Subcutaneous adipose tissue (tissue), 4 donors: ENCODE data around the gene SLCO2A1. TPM values are rescaled to one million over a fixed set of nuclear protein-coding genes. Genes with fewer than 3 reads are reported as not detected.

Source experiments
- total RNA-seq, 4 donors: library from RNA; depleted of rRNA; stranded (reverse); fragments of >200 nt; gene quantifications; one replicate each; pipeline ENCODE4 v1.1.0, GENCODE V29; 2016
- TF ChIP-seq, protein P1 (sequence below): fragments of 450-650 bp; IDR thresholded peaks from one replicate; pipeline ENCODE4 v1.5.1; 2016; ENCODE audit warnings: low read depth, mild to moderate bottlenecking, control low read depth, antibody characterized with exemption, moderate library complexity

Gene SLCO2A1
- total RNA-seq, 4 donors from 2014 or later: 2.4 to 7.2 (median 3.1) TPM

GRCh38 chr3:134007819-134008218 is 21.9 kb downstream of the SLCO2A1 start:
- TF ChIP-seq, protein P1, sequence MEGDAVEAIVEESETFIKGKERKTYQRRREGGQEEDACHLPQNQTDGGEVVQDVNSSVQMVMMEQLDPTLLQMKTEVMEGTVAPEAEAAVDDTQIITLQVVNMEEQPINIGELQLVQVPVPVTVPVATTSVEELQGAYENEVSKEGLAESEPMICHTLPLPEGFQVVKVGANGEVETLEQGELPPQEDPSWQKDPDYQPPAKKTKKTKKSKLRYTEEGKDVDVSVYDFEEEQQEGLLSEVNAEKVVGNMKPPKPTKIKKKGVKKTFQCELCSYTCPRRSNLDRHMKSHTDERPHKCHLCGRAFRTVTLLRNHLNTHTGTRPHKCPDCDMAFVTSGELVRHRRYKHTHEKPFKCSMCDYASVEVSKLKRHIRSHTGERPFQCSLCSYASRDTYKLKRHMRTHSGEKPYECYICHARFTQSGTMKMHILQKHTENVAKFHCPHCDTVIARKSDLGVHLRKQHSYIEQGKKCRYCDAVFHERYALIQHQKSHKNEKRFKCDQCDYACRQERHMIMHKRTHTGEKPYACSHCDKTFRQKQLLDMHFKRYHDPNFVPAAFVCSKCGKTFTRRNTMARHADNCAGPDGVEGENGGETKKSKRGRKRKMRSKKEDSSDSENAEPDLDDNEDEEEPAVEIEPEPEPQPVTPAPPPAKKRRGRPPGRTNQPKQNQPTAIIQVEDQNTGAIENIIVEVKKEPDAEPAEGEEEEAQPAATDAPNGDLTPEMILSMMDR: no peak

DNA sequence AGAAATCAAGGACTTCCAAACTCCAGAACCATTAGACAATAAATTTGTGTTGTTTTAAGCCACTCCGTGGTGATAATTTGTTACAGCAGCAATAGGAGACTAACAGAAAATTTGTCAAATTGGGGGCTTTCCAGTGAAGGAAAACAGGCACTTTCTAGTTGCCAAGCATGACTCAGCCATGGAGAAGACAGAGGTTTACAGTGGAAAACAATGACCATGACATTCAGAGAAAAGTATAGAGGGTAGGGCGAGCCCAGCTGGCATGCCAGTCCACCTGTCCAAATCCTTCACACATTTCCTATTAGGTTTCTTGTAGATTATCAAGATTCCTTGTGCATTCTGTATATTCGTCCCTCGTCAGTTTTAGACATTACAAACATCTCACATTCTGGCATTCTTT is 24.9 kb downstream of the SLCO2A1 start:
- TF ChIP-seq, protein P1: no peak

GRCh38 chr3:134003066-134003465 is 26.7 kb downstream of the SLCO2A1 start:
- TF ChIP-seq, protein P1: no peak

DNA sequence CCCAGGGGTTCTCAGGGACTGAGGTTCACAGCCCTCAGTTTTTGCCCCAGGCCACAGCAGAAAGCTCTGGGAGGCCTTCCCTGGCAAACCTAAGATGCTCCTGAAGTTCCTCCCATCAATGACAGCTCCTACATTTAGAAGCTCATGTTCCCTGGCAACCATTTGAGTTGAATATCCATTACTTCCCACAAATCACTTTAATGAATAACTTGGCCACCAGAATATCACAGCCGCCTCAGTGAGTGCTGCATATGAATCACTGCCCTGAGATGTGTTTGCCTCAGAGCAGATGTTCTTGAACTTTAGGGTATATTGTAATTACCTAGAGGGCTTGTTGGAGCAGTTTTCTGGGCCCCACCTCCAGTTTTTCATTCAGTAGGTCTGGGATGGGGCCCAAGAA is 27.4 kb downstream of the SLCO2A1 start:
- TF ChIP-seq, protein P1: no peak

- TF ChIP-seq, protein P1: no peak
Measured at GRCh38 chr3:134001251-134001650, 28.5 kb downstream of the SLCO2A1 start.

- TF ChIP-seq, protein P1: no peak
Measured at GRCh38 chr3:133999891-134000685, 29.6 kb downstream of the SLCO2A1 start.

DNA sequence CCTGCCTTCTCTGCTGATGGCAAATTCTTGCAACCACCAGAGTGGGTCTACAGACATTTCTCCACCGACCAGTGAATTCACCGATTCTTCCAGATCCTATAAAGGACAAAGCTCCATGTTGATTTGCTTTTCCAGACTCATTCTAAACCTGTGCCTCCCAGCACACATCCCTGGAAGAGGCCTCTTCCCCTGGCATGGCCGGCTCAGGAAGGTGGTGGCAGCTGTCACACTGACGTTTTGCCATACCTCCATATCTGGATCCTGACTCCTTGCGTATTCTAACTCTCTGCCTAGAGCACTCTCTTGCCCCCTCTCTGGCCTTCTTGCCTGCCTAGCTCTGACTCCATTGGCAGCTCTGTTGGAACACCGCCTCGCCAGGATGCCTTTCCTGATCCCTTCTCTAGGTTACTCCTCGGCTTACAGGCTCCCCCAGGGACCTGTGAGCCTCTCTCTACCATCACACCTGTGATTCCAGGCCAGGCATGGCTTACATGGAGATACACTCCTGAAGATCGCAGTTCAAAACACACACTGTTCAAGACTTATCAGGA is 31.0 kb downstream of the SLCO2A1 start:
- TF ChIP-seq, protein P1: no peak
